HL-60/S4 treated with phorbol 12-myristate 13-acetate at 8.2 ng/mL for 4 days and 3 days (cell line): ENCODE data around the gene FN1.

Experiments
- in situ Hi-C: fragments of 300-500 bp; cut with MboI; formaldehyde crosslinking; loops from 2 replicates; pipeline ENCODE4 v1.15.0; 2022; ENCODE audit warnings: low sequenced_read_pairs

The FN1 gene

DNA sequence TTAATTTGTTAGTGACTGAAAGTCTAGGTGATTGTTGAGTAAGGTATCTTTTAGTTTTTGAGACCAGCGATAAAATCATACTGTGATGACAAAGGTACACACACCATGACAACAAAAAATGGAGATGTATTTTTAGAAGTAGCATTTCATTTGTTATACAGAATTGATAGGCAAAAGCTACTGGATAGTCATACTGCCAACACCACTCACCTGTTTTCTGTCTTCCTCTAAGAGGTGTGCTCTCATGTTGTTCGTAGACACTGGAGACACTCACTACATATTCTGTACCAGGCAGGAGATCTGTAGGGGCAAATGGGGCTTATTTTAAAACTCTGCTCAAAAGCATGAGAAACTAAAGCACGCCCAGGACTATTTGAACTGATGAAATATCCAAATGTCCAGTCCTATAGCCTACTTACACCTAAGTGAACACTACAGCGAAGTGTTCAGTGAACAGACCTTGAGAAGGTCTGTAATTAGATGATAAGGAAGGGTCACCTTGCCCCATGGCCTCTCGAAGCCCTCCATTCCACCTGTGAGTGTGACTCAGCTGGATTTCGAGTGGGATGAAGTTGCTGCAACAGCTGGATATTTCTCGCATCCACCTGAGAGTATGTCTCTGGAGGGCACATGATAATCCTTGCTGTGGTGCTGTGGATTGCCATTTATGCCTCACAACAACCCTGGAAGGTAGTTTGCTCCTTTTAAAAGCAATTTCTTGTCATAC lies 47.7 kb downstream of the FN1 start:
- in situ Hi-C loops, result no loop called here

DNA sequence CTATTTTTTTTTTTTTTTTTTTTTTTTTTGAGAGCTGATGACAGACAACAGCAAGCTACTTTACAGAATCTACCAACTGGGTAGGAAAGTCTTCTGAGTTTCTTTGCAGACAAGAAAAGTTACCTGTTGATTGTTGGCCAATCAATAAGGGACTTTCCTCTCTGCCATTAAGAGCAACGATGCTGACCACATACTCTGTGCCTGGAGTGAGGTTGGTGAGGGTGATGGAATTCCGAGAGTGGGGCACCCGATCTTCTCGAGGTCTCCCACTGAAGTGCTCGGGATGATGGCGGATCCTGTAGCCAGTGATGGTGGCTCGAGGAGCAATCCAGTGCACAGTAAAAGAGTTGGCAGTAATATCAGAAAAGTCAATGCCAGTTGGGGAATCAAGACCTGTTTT lies 49.3 kb downstream of the FN1 start:
- in situ Hi-C loops, result no loop called here

DNA sequence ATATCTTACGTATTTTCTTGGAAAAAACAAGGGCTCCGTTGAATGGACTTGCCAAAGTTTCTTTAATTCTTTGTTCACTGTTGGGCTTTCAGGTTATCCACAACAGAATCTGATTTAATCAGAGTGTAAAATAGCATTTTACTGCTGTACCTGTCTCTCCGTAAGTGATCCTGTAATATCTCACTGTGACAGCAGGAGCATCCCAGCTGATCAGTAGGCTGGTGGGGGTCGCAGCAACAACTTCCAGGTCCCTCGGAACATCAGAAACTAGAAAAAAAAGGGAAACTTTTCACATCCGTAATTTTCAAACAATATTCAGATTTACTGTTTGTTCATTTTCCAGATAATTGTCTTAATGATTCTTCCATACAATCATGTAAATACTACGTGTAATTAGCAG lies 51.2 kb downstream of the FN1 start:
- in situ Hi-C loops, result no loop called here

DNA sequence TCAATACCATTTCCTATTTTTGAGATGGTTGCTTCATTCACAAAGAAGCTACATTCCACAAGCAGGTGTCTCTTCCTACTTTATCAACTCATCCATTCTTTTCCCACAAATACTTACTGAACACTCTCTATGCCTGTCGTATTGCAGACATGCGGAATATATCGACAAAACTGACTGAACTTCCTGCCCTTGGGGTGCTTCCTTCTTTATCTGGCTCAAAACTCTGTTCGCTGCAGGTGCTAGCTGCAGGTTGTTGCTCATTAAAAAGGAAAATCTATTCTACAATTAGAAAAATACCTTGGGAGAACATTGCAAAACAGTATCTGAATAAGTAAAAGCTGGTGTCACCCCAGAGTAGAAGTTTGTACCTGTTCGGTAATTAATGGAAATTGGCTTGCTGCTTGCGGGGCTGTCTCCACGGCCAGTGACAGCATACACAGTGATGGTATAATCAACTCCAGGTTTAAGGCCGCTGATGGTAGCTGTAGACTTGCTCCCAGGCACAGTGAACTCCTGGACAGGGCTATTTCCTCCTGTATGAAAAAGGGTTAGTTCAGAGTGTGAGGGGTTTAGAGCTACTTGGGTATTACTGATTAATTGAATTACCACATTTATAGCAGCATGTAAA lies 52.1 kb downstream of the FN1 start:
- in situ Hi-C loops, result no loop called here

DNA sequence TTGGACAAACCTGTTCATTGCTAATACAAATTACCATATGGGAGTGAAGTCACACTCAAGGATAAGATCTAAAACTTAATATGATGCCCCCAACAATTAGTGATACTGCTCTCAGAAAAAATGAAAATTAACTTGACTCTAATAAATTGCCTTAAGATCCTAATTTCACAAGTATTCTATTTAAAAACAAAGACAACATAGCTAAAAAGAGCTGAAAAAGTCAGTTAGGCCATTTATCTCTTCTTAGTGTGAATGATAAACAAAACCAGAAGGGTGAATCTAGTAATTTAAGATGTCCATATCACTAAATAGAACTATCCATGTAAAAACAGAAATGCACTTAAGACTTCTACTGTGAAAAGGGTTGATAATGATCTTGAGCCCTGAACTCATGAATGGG lies 53.4 kb downstream of the FN1 start:
- in situ Hi-C loops, result no loop called here

DNA sequence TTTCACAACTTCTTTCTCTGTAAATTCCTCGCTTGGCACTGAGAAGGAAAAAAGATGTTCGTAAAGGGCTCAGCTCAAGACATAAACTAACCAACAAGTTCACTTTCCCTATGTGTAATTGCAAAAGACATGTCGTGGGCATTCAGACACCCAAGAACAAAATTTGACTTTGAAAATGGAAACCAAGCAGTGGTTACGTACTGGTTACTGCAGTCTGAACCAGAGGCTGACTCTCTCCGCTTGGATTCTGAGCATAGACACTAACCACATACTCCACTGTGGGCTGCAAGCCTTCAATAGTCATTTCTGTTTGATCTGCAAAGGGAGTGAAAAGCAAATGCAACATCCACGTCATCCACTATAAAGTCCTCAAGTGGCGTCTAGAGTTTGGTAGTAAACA lies 53.9 kb downstream of the FN1 start:
- in situ Hi-C loops, result no loop called here

DNA sequence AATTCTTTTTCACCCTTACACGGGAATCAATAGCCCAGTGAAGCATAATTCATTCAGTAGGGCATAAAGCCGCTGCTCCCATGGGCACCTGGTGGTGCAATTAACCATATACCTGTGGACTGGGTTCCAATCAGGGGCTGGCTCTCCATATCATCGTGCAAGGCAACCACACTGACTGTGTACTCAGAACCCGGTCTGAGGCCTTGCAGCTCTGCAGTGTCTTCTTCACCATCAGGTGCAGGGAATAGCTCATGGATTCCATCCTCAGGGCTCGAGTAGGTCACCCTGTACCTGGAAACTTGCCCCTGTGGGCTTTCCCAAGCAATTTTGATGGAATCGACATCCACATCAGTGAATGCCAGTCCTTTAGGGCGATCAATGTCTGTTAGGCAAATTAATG lies 55.2 kb downstream of the FN1 start:
- in situ Hi-C loops, result no loop called here

DNA sequence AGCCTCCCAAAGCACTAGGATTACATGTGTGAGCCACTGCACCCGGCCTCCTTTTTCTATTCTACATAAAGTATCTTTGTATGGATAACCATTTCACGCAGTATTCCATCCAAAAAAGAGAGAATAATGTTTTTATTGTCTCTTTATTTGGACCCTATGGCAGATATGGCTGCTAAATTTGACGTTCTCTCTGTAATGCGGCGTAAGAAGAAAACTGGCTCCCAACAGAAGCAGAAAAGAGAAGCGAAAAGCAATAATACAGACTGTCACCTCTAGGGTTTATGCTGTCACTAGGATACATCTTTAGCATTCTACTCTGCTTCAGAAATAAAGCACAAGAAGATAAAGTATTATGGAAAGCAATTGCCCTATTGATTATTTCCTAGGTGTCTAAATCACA lies 55.9 kb downstream of the FN1 start:
- in situ Hi-C loops, result no loop called here

DNA sequence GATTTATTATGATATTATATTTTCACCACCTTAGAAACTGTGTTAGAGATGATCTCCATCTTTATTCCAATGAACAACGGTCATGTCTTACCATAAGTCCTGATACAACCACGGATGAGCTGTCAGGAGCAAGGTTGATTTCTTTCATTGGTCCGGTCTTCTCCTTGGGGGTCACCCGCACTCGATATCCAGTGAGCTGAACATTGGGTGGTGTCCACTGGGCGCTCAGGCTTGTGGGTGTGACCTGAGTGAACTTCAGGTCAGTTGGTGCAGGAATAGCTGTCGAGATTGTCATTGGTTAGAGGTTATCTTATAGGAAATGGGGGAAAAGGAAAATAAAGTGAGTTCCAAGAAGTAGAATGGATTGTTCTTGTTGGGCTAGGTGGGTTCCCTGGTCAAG lies 56.8 kb downstream of the FN1 start:
- in situ Hi-C loops, result no loop called here

DNA sequence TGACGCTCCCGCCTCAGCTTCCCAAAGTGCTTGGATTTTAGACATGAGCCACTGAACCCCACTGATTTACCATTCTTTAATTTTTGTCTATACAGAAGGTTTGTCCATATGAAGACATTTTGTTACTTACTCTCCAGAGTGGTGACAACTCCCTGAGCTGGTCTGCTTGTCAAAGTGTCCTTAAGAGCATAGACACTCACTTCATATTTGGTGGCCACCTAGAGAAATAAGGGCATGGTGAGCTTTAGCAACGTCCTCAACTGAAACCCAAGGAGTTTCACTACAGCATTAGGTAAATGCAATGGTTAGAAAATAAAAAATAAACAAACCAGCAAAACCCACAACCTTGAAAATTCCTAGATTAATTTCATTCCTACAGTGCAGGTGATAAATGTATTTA lies 57.8 kb downstream of the FN1 start:
- in situ Hi-C loops, result no loop called here

DNA sequence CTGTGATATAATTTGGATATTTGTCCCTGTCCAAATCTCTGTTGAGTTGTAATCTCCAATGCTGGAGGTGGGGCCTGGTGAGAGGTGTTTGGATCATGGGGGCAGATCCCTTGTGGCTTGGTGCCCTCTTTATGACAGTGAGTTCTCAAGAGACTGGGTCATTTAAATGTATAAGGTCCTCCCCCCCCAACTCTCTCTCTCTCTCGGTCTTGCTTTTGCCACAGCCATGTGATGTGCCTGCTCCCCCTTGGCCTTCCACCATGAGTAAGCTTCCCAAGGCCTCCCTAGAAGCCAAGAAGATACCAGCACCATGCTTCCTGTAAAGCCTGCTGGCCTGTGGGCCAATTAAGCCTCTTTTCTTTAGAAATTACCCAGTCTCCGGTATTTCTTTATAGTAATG lies 58.6 kb downstream of the FN1 start:
- in situ Hi-C loops, result no loop called here

DNA sequence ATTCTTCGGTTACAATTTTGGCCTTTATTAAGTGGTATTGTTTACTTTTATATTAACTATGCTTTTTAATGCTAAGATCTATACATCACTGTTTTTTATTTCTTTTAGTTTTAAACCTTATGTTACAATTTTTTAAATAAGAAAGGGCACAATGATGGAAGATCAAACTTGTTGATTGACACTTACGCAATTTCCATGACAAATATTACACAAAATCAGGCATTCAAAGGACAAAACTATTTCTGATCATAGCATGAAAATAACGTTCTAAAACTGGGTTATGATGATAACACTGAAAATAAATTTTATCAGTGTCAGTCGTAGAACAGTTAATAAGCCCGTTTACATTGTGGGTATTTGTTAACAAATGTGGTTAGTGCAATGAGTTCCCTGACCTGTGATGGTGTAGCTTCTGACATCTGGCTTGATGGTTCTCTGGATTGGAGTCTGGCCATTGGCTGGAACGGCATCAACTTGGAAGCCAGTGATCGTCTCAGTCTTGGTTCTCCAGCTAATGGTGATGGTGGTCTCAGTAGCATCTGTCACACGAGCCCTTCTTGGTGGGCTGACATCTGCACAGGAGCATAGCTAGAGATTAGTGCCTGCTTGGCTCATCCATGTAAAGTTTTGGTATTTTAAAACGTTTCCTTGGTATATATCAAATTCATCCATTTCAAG lies 59.6 kb downstream of the FN1 start:
- in situ Hi-C loops, result no loop called here

DNA sequence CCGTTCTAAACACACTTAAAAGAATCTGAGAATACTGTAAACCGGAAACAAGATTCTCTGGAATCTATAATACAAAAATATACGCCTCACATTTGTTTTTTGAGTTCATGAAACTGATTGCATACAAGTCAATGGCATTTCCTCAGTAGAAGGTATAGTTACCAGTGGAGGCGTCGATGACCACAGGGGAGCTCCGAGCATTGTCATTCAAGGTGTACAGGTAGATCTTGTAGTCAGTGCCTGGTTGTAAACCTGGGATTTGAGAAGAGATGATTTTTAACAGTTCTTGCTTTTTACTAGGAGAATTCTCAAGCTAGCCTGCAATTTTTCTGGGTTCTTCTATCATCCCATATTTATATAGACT lies 60.4 kb downstream of the FN1 start:
- in situ Hi-C loops, result no loop called here

DNA sequence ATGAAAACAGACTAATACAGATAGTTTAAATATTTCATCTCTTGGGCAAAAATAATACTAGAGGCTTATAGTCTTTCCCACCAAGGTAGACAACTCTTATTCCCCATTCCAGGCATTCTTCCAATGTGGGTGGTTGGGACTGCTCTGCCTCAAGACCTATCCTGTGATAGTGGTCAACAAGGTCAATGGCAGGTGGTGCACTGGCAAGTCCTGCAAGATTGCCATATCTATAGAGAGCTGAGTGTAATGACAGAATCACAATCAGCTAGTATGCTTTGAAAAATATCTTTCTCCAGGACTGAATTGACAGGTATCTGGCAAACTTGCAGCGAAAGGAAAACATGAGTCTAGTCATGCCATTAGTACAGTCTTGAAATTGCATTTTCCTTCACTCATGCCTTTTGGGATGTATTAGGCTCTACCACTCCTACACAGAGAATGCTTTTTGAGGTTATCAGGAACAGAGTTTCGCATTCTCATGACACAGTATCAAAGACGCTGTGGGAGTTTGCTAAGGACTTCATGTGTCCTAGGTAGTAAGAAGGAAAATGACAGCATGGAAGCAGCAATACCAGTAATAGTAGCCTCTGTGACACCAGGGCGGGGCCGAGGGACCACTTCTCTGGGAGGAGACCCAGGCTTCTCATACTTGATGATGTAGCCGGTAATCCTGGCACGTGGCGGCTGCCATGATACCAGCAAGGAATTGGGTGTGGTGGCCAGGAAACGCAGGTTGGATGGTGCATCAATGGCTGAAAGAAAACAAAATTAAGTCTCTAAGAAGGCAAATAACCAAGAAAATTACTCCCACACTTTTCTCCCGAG lies 61.0 kb downstream of the FN1 start:
- in situ Hi-C loops, result no loop called here

DNA sequence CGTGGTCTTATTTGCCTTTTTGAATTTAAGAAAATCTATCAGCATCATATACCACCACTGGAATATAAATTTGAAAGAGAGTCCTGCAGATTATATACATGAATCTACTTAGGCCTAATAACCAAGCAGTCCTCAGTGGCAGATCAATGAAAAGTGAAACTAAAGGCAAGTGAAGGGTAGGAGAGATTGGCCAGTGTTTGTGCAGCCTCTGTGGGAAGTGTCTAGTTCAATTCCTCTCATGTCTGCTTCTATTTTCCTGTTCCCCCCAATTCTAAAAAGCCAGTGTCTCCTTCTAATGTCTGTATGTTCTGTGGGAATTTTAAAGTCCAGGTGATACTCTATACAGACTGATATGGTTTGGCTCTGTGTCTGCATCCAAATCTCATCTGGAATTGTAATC lies 61.9 kb downstream of the FN1 start:
- in situ Hi-C loops, result no loop called here

DNA sequence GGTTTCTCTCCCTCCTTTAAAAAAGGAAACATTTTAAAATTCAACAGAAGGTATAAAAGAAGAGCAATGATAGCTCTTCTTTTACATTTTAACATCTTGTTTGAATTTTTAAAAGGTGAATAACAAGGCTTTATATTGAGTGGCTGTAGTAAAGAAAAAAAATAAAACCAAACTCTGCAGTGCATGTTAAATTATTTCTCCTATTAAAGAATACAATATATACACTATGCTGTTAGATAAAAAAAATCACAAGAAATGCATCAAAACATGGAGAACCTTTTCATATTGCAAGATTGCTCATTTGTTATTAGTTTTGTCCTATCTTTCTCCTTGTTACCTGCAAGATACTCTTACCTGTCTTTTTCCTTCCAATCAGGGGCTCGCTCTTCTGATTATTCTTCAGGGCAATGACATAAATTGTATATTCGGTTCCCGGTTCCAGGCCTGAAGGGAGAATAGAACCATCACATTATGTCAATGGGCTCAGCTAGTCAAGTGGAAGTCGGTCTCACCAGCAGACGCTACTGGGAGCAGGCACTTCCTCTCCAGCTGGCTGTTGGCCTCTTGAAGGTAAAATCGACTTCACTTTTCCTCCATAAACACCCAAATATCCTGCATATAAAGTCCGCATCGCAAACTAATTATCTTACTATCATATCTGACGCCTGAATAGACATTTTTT lies 62.8 kb downstream of the FN1 start:
- in situ Hi-C loops, result no loop called here

DNA sequence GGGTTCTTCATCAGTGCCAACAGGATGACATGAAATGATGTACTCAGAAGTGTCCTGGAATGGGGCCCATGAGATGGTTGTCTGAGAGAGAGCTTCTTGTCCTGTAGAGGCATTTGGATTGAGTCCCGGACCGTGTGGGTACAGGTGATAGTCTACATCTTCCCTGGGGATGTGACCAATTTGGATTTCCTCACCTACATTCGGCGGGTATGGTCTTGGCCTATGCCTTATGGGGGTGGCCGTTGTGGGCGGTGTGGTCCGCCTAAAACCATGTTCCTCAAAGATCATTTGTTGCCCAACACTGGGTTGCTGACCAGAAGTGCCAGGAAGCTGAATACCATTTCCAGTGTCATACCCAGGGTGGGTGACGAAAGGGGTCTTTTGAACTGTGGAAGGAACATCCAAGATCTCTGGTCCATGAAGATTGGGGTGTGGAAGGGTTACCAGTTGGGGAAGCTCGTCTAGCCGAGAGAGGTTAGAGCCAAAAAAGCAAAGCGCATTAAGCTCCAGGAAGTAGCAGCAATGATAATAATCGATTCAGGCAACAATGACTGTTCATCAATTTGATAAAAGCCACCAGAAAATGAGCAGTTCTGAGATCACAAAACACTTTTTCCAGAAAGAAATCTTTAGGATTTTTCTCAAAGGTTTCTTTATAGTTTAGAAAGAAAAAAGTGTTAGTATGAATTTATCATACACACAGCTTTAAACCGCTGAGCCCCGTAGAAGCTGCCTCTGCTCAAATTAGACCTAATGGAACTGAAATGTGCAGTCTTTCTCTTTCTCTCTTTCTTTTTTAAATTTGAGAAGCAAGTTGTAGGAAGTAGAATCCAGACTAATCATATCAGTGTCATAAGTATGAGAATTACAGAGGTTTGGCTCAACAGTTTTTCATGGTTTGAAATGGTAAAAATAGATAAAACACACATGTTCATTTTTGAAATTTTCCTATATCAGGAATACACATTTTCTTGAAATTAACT lies 63.7 kb downstream of the FN1 start:
- in situ Hi-C loops, result no loop called here

DNA sequence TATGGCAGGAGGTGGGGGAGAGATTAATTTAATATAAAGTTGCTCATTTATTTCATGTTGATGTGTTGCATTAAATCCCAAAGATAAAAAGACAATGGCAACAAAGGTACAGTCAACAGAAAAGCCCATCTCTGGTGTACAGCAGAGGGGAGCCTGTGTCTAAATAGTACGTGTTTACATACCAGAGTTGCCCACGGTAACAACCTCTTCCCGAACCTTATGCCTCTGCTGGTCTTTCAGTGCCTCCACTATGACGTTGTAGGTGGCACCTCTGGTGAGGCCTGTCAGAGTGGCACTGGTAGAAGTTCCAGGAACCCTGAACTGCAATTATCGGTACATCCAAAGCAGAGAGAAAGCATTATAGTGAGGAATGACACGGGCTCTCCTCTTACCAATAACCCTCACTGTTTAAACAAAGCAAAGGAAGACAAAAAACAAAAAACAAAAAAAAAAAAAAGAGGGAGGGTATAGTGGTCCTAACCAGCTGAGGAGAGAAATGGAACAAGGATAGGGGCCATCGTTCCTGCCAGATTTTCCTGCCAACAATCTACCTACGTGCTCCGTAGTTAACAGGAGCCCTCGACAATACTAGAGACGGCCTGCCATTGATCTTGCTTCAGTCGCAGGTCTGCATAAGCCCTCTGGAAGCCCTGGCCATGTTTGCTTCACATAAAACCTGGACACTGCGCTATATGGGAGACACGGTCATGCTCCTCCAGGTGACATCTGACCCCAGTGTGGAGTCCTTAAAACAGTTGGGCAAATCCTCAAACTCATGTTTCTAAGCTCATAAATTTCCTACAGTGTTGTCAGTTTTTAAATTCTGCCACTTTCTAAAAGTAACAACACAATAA lies 65.5 kb downstream of the FN1 start:
- in situ Hi-C loops, result no loop called here

DNA sequence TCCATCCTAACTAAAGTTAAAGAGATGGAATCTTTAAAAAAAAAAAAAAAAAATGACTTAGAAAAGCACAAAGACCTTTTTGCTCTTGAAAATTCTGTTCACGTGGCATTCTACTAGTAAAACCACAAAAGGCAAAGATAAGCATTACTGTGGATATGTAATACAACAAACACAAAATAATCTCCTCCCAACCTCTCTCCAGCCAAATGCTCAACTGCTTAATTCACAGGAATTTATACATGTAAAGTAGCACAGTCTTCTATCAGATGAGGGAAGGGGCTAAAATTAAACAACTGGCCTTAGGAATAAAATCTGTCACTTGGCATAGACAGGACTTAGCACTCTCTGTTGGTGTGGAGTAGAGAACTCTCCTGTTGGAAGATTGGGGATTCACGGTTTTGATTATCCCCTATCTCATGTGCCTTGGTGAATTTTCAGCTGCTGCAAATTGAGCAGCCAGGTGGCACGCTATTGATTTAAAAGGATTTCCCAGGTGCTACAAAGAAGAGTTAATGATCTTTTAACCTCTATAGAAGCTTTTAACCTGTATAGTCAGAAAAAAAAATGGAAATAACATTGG lies 66.6 kb downstream of the FN1 start:
- in situ Hi-C loops, result no loop called here
